ENCODE measurements around the gene CCDC186. TPM values are rescaled to one million over a fixed set of nuclear protein-coding genes. Genes with fewer than 3 reads are reported as not detected.
"Not testable (repeated sequence)": the region's sequence is repeated elsewhere in the genome, so short reads cannot be mapped to it uniquely, and the experiment has no call there.

Gene CCDC186
- total RNA-seq, 1 experiment from 2014 or later, result 14.4 TPM

DNA sequence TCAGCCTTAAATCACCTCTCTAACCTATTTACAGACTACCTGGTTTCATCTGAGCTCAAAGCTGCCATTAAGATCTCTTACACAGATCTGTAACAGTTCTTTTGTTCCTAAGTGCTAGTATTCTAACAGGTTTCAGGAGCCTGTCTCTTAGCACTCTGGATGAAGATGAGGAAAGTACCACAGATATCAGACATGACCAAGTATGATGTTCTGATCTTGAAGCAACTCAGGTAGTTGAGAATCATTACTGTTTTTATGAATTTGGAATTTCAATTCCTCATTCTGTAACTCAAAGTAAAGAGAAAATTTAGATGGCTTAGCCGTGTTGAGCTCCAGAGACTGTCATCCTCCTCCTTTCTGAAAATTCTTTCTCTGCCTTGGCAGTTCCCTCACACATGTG is 30.8 kb downstream of the CCDC186 start:
- ChIA-PET CTCF (no interaction called here), POLR2A (interaction anchor here (0.6 kb wide), 1 partner anchor 11 kb away, joined by 5 read pairs; no protein-coding TSS in a partner anchor)
- DNase-seq (ENCODE audit: low read depth, low spot score) (no peak), ATAC-seq (no peak)
- Histone ChIP-seq H3K4me1 (ENCODE audit: control insufficient read depth, insufficient read depth, low read length) (no peaks in the 10 kb centered on the region), H3K27ac (ENCODE audit: low read length) (no peak overlapping the region), H3K36me3 (ENCODE audit: control insufficient read depth, insufficient read depth, low read length) (peaks cover 4% of the 10 kb centered on the region; the same call in 1 of the 2 replicates), H3K4me3 (ENCODE audit: low read depth in 2 of 2, low read length in 2 of 2) (no peak overlapping the region), H3K9me3 (ENCODE audit: control insufficient read depth, insufficient read depth, low read depth, low read length) (no peaks in the 10 kb centered on the region), H3K27me3 (ENCODE audit: control insufficient read depth, insufficient read depth, low read length) (no peaks in the 10 kb centered on the region)
- in situ Hi-C loops (cut with HindIII; ENCODE audit: low pct_unique_long_range_greater_than_20kb, low sequenced_read_pairs) (no loop called here), intact Hi-C loops (cut with micrococcal nuclease; ENCODE audit: unreplicated experiment) (no loop called here)
- TF ChIP-seq SIN3A (IDR thresholded peaks at IDR 0.05; ENCODE audit: borderline replicate concordance, insufficient read depth, low read depth, low read length) (no peak), POLR2AphosphoS5 (IDR thresholded peaks at IDR 0.05; ENCODE audit: low read depth, low read length) (no peak), TCF7L2 (IDR thresholded peaks at IDR 0.05; ENCODE audit: low read depth, low read length) (no peak)
- TF ChIP-seq, protein P1, sequence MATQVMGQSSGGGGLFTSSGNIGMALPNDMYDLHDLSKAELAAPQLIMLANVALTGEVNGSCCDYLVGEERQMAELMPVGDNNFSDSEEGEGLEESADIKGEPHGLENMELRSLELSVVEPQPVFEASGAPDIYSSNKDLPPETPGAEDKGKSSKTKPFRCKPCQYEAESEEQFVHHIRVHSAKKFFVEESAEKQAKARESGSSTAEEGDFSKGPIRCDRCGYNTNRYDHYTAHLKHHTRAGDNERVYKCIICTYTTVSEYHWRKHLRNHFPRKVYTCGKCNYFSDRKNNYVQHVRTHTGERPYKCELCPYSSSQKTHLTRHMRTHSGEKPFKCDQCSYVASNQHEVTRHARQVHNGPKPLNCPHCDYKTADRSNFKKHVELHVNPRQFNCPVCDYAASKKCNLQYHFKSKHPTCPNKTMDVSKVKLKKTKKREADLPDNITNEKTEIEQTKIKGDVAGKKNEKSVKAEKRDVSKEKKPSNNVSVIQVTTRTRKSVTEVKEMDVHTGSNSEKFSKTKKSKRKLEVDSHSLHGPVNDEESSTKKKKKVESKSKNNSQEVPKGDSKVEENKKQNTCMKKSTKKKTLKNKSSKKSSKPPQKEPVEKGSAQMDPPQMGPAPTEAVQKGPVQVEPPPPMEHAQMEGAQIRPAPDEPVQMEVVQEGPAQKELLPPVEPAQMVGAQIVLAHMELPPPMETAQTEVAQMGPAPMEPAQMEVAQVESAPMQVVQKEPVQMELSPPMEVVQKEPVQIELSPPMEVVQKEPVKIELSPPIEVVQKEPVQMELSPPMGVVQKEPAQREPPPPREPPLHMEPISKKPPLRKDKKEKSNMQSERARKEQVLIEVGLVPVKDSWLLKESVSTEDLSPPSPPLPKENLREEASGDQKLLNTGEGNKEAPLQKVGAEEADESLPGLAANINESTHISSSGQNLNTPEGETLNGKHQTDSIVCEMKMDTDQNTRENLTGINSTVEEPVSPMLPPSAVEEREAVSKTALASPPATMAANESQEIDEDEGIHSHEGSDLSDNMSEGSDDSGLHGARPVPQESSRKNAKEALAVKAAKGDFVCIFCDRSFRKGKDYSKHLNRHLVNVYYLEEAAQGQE (IDR thresholded peaks at IDR 0.05; ENCODE audit: insufficient read depth in 1 of 2, low read depth in 2 of 2, low read length in 1 of 2), result no peak
- TF ChIP-seq, protein P2, sequence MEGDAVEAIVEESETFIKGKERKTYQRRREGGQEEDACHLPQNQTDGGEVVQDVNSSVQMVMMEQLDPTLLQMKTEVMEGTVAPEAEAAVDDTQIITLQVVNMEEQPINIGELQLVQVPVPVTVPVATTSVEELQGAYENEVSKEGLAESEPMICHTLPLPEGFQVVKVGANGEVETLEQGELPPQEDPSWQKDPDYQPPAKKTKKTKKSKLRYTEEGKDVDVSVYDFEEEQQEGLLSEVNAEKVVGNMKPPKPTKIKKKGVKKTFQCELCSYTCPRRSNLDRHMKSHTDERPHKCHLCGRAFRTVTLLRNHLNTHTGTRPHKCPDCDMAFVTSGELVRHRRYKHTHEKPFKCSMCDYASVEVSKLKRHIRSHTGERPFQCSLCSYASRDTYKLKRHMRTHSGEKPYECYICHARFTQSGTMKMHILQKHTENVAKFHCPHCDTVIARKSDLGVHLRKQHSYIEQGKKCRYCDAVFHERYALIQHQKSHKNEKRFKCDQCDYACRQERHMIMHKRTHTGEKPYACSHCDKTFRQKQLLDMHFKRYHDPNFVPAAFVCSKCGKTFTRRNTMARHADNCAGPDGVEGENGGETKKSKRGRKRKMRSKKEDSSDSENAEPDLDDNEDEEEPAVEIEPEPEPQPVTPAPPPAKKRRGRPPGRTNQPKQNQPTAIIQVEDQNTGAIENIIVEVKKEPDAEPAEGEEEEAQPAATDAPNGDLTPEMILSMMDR (IDR thresholded peaks at IDR 0.05), result no peak
- no TSS peak for BruUV-seq (replicated peaks)

DNA sequence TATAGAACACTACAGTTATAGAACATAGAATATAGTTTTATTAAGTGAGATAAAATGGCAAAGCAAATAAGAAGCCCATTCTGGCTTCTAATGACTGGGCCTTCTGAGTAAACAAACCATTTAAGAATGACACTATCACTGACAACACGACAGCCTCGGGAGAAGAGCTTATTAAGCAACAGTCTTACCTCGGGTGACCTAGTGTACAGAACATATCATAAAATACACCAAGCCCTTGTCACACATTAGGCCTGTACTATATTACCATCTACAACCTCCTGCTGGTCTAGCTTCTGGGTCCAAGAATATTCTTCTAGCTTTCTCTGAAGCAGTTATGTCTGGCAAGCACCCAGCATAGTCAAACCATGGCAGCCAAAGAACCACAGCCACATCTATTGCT is 32.0 kb downstream of the CCDC186 start:
- no peak for TF ChIP-seq SIN3A (IDR thresholded peaks at IDR 0.05; ENCODE audit: borderline replicate concordance, insufficient read depth, low read depth, low read length)
- TF ChIP-seq, protein P1 (IDR thresholded peaks at IDR 0.05; ENCODE audit: insufficient read depth in 1 of 2, low read depth in 2 of 2, low read length in 1 of 2), result no peak
- TF ChIP-seq TCF7L2 (IDR thresholded peaks at IDR 0.05; ENCODE audit: low read depth, low read length), result no peak
- no peak for TF ChIP-seq POLR2AphosphoS5 (IDR thresholded peaks at IDR 0.05; ENCODE audit: low read depth, low read length)
- TF ChIP-seq, protein P2 (IDR thresholded peaks at IDR 0.05), result no peak
- no peak for DNase-seq (ENCODE audit: low read depth, low spot score)
- Histone ChIP-seq H3K4me3 (ENCODE audit: low read depth in 2 of 2, low read length in 2 of 2) (no peak overlapping the region), H3K9me3 (ENCODE audit: control insufficient read depth, insufficient read depth, low read depth, low read length) (no peaks in the 10 kb centered on the region), H3K4me1 (ENCODE audit: control insufficient read depth, insufficient read depth, low read length) (no peaks in the 10 kb centered on the region), H3K27me3 (ENCODE audit: control insufficient read depth, insufficient read depth, low read length) (no peaks in the 10 kb centered on the region), H3K27ac (ENCODE audit: low read length) (no peak overlapping the region), H3K36me3 (ENCODE audit: control insufficient read depth, insufficient read depth, low read length) (peaks cover 4% of the 10 kb centered on the region; the same call in 1 of the 2 replicates)
- in situ Hi-C loops (cut with HindIII; ENCODE audit: low pct_unique_long_range_greater_than_20kb, low sequenced_read_pairs) (no loop called here), intact Hi-C loops (cut with micrococcal nuclease; ENCODE audit: unreplicated experiment) (no loop called here)
- CTCF ChIA-PET, result no interaction called here
- BruUV-seq (replicated peaks), result no TSS peak
- POLR2A ChIA-PET, result no interaction called here
- ATAC-seq, result no peak

DNA sequence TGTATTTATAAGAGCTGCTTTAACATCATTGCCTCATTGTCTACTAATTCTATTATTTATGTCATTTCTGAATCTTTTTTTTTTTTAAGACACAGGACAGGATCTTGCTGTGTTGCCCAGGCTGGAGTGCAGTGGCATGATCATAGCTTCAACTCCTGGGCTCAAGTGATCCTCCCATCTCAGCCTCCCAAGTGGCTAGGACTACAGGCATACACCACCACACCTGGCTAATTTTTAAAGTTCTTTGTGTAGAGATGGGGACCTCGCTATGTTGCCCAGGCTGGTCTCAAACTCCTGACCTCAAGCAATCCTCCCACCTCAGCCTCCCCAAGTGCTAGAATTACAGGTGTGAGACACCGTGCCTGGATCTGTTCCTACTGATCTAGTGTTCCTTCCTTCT is 33.2 kb downstream of the CCDC186 start:
- intact Hi-C loops (cut with micrococcal nuclease; ENCODE audit: unreplicated experiment); H3K27ac ChIP-seq (ENCODE audit: low read length); ATAC-seq; CTCF ChIA-PET; DNase-seq (ENCODE audit: low read depth, low spot score); H3K27me3 ChIP-seq (ENCODE audit: control insufficient read depth, insufficient read depth, low read length); H3K9me3 ChIP-seq (ENCODE audit: control insufficient read depth, insufficient read depth, low read depth, low read length); H3K36me3 ChIP-seq (ENCODE audit: control insufficient read depth, insufficient read depth, low read length); H3K4me3 ChIP-seq (ENCODE audit: low read depth in 2 of 2, low read length in 2 of 2); POLR2A ChIA-PET; in situ Hi-C loops (cut with HindIII; ENCODE audit: low pct_unique_long_range_greater_than_20kb, low sequenced_read_pairs); BruUV-seq (replicated peaks); H3K4me1 ChIP-seq (ENCODE audit: control insufficient read depth, insufficient read depth, low read length): not testable (repeated sequence)

All from Panc1 (cell line).